GM19397 (cell line): Measurements from ENCODE around the gene CEP72.
"Not testable (repeated sequence)": the region's sequence is repeated elsewhere in the genome, so short reads cannot be mapped to it uniquely, and the experiment has no call there.

ENCODE experiments used
- ATAC-seq: cut with Tn5 transposase; IDR thresholded peaks from one replicate; pipeline ENCODE4 v1.9.1; 2021; ENCODE audit warnings: mild to moderate bottlenecking, moderate library complexity; ENCODE audit not compliant: unreplicated experiment

Gene CEP72, protein sequence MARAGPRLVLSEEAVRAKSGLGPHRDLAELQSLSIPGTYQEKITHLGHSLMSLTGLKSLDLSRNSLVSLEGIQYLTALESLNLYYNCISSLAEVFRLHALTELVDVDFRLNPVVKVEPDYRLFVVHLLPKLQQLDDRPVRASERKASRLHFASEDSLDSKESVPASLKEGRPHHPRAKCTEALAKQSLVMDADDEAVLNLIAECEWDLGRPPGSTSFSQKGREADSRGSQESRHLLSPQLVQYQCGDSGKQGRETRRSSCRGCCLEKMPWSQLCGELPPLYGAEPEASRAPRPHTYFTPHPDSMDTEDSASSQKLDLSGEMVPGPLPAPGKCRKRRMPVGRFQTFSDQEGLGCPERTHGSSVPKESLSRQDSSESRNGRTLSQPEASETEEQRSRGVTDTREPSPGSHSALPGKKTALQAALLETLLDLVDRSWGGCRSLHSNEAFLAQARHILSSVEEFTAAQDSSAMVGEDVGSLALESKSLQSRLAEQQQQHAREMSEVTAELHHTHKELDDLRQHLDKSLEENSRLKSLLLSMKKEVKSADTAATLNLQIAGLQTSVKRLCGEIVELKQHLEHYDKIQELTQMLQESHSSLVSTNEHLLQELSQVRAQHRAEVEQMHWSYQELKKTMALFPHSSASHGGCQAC

GRCh38 chr5:611731-612486 is at the start of gene CEP72:
Gene CEP72, plus strand, starts transcription at chr5:612340. Its CDS starts 22 bp downstream, at chr5:612362.
- peak; percentile 85 for ATAC-seq

GRCh38 chr5:565782-566440 is 46.2 kb upstream of the CEP72 start:
- no peak for ATAC-seq

- ATAC-seq = no peak
Observed at GRCh38 chr5:566636-567309, 45.4 kb upstream of the CEP72 start.

DNA sequence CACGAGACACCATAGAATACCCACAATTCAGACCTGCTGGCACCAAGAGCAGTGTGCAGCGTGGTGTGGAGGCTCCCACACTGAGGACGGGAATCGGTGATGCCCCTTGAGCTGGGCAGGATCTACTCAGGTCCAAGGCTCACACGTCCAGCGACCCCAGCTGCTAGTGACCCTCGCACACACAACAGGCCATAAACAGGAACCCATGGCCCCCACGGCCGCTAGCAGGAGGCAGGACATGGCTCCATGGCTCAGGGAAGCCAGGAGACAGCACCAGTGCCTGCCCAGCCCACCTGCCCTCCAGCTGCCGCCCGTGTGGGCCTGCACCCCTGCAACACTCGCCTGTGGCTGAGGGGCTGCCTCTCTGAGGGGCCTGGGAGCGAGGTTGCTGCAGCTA is 44.5 kb upstream of the CEP72 start:
- ATAC-seq = no peak

GRCh38 chr5:568061-568781 is 43.9 kb upstream of the CEP72 start:
- no peak for ATAC-seq

DNA sequence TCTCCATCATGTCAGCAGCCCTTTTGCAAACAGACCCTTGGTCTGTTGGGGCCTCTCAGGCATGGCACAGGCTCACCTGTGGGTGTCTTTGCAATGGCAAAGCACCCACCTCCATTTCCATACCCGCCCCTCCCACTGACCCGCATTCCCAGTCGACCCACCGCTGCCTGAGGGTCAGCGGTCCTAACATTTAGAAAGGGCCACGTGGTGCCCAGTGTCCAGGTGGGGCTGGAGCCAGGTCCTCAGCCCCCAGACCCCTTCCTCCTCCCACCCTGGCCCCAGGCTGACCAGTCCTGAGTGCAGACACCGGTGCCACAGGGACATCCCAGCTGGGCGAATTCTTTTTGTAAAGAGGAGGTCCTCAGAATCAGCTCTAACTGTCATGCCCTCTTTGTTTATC is 43.3 kb upstream of the CEP72 start:
- ATAC-seq = no peak

DNA sequence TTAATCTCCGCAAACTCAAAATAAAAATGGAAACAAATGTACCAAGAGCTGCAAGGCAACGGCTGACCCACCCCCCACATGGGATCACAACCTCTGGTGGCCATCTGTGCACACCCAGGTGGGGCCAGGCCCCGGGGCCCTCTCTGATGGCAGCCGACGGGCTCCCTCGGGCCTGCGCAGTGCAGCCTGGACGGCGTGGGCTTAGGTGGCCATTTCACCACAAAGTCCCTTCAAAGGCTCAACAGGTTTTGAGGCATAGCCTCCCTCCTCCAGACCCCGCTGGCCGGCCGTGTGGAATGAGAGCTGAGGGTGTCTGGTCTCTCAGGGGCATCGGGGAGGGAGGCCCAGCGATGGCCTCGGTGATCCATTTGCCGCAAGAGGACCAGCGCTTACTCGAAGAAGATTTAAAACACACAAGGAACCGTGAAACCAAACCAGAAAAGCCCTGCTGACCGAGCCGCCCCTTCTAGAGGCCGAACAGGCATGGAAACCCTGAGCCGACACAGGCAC is 42.7 kb upstream of the CEP72 start:
- ATAC-seq = no peak

- ATAC-seq = no peak
Observed at GRCh38 chr5:569868-570361, 42.2 kb upstream of the CEP72 start.

DNA sequence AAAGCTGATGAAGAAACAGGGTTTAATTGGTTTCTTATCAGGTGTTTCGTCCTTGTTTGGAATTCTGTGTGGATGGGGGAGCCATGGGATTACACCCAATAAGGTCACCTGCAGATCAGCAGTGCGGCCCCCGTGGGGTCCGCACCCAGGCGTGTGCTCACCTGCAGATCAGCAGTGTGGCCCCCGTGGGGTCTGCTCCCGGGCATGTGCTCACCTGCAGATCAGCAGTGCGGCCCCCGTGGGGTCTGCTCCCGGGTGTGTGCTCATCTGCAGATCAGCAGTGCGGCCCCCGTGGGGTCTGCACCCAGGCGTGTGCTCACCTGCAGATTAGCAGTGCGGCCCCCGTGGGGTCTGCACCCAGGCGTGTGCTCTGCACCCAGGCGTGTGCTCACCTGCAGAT is 41.7 kb upstream of the CEP72 start:
- ATAC-seq = no peak

GRCh38 chr5:570886-571285 is 41.3 kb upstream of the CEP72 start:
- no peak for ATAC-seq

GRCh38 chr5:571791-572190 is 40.3 kb upstream of the CEP72 start:
- no peak for ATAC-seq

- ATAC-seq = no peak
Observed at GRCh38 chr5:572398-573019, 39.6 kb upstream of the CEP72 start.

- ATAC-seq = no peak
Observed at GRCh38 chr5:573206-573605, 38.9 kb upstream of the CEP72 start.

GRCh38 chr5:573976-574375 is 38.2 kb upstream of the CEP72 start:
- no peak for ATAC-seq

DNA sequence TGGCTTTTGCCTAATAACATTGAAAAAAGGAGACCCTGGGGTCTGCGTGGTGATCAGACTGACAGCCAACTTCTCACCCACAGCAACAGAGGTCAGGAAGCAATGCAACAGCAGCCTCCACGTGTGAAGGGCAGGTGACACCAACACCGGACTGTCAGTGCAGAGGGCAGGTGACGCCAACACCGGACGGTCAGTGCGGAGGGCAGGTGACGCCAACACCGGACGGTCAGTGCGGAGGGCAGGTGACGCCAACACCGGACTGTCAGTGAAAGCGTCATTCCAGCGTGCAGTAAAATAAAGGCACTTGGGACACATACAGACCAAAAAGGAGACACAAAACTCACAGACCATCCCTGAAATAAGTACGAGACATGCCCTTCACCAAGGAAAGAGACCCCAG is 37.2 kb upstream of the CEP72 start:
- ATAC-seq = no peak

- no peak for ATAC-seq
Observed at GRCh38 chr5:575636-576035, 36.5 kb upstream of the CEP72 start.

DNA sequence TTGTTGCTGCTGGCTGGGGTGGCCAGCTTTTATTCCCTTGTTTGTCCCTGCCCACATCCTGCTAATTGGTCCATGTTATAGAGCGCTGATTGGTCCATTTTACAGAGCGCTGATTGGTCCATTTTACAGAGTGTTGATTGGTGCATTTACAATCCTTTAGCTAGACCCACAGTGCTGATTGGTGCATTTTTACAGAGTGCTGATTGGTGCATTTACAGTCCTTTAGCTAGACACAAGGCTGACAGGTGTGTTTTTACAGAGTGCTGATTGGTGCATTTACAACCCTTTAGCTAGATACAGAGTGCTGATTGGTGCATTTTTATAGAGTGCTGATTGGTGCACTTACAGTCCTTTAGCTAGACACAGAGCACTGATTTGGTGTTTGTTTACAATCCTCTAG is 34.9 kb upstream of the CEP72 start:
- not testable (repeated sequence) for ATAC-seq

DNA sequence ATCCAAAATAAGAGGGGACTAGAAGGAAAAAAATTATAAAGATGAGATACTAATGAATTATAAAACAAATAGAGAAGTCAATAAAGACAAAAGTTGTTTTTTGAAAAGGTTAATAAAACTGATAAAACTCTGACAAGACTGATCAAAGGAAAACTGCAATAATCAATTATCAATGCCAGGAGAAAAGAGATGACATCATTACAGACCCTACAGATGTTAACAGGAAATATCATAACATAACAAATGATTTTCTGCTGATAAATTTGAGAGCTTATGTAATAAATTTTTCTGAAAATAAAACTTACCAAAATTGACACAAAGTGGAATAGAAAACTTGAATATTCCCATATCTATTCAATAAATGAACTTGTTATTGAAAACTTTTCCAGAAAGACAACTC is 34.3 kb upstream of the CEP72 start:
- no peak for ATAC-seq

DNA sequence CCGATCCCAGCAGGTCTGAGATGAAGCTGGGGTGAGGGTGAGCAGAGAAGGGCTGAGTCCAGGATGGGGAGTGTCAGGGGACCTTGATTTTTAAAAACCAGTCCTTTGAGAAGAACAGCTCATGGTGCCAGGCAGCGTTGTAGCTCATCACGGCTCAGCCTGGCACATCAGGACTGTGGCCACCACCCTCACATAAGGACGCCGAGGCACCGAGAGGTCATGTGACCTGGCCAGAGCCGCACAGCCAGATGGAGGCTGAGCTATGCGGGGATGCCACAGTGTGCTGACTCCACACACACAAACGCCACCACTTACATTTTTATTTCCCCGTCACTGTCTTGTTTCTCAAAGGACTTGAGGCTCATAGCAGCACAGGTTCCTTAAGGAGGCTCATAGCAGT is 32.9 kb upstream of the CEP72 start:
- ATAC-seq = no peak
